NCI-H748 (cell line): ENCODE results near the gene VMP1.
"Not testable (repeated sequence)": the region's sequence is repeated elsewhere in the genome, so short reads cannot be mapped to it uniquely, and the experiment has no call there.

ENCODE experiments used
- DNase-seq: peaks from one replicate; lab custom pipeline; 2025; ENCODE audit not compliant: unreplicated experiment; lab: John Stamatoyannopoulos, UW

Gene VMP1

GRCh38 chr17:59753522-59754467 lies 46.3 kb downstream of the VMP1 start:
- DNase-seq: peak; percentile 78

DNA sequence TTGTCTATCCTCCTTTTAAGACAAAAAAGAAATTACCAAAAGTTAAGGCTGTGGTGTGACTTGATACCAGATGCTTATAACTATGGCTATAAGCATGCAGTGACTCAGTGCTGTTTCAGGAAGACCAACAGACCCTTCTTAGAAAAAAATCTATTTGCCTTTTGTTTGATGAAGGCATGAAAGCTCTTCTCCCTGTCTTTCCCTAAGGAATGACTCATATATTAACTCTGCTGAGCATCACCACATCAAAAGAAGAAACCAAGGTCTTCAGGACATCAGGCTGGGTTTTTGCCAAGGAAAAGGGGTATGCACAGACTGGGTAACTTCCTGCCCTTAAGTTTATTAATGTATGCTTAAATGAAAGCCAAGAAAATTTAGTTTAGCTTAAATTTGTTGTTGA lies 47.1 kb downstream of the VMP1 start:
- DNase-seq: no peak

DNA sequence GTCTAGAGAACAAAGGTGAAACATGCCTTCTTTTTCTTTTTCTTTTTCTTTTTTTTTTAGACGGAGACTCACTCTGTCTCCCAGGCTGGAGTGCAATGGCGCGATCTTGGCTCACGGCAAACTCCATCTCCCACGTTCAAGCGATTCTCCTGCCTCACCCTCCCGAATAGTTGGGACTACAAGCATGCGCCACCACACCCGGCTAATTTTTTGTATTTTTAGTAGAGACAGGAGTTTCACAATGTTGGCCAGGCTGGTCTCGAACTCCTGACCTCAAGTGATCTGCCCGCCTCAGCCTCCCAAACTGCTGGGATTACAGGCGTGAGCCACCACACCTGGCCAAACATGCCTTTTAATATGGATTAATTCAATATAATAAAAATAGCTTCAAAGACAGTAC lies 47.6 kb downstream of the VMP1 start:
- DNase-seq: not testable (repeated sequence)

DNA sequence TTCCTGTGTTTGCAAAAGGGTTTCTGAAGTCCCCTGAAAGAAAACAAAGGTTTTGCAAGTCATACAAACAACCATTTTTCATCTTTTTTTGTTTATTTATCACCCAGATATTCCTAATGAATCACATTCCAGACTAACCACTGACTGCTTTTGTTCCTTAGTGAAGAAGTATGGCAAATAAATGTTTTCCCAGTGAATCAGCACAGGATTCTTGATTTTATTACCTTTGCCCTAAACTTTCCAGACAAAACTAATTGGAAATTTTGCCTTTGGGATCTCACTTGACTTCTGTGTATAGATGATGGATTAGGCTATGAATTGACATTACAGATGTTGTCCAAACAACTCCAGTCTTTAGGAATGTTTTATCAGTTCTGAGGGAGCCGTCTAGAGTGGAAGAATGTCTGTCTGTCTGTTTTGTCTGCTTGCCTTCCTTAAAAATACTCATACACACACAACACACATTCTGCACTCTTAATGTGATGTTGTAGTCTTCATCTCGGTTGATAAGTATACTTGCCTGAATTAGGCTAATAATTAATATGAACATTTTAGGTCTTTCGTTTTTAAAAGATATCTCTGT lies 48.9 kb downstream of the VMP1 start:
- DNase-seq: no peak

- DNase-seq: no peak
Measured at GRCh38 chr17:59757043-59757442, 49.6 kb downstream of the VMP1 start.

DNA sequence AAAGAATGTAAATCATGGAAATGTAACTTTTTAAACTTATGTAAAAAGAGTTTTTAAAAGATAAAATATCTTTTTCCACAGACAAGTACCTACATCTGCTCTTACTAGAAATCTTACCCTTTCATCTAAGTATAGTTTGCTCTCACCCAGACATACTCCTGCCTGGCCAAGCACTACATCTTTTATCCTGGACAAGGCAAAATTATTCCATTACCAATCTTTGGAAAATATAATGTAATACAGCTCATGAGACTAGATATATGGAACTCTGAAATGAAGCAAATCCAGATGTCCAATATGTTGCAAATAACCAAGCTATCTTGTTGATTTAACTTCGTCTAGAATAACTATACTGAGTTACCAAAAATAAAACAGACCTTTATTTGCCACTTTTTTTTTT lies 50.0 kb downstream of the VMP1 start:
- no peak for DNase-seq

DNA sequence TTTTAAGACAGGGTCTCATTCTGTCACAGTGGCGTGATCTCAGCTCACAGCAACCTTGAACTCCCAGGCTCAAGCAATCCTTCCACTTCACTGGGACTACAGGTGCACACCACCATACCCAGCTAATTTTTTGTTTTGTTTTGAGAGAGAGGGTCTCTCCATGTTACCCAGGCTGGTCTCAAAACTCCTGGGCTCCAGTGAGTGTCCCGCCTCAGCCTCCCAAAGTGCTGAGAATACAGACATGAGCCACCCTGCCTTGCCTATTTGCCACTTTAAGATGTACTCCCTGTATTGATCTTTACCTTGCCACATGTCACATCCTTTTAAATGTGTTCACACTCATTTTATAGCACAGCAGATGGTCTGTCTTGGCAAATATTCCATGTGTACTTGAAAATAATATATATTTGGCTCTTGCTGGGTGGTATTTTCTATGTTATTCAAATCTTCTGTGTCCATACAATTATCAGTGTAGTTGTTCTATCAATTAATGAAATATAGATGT lies 50.5 kb downstream of the VMP1 start:
- DNase-seq: no peak

- not testable (repeated sequence) for DNase-seq
Measured at GRCh38 chr17:59758998-59759651, 51.7 kb downstream of the VMP1 start.

DNA sequence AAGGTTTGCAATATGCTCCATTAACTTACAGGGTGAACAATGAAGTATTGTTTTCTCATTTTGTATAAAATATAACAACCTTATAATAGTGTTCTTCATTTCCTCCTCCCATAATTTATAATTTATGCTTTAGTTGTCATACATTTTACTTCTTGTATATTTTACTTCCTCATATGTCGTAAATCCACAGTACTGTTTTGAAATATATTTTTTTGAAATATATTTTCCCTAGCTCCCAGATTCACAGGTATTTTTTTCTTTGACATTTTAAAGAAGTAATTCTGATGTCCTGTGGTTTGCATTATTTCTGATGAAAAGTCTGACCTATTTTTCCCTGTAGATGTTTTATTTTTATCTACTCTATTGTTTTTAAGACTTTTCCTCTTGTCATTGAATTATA lies 52.7 kb downstream of the VMP1 start:
- no peak for DNase-seq

- DNase-seq: no peak
Measured at GRCh38 chr17:59761385-59762048, 54.1 kb downstream of the VMP1 start.

DNA sequence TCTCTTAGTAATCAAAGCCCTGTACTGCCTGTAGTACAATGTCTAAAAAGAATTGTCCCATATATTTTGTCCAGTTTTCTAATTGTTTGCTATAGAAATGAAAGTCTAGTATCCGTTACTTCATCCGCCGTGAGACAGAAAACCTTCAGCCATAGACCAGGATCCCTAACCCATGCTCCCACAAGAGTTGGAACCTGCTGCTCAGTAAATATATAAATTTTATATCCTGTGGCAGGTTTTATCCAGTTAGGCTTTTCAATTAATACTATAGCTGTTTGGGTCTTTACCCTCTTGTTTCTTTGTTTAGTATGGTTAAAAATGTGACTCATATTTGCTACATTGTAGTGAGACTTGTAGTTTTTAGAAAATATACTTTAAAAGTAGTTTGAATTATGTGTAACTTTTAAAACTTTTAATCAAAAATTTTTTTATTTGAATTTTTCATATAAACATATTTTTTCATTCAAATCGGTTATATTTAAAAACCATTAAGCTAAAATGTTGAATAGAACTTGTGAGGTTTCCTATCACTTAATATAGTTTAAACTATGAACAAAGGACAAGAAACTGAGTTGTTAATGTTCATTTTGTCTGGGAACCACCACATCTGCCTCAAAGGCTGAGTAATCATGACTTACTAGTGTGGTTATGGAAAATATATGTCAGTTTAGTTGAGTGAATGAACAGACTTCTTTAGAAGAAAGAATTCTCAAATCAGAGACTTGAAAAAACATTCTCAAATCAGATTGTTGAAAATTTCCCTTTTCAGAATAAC lies 54.8 kb downstream of the VMP1 start:
- no peak for DNase-seq

DNA sequence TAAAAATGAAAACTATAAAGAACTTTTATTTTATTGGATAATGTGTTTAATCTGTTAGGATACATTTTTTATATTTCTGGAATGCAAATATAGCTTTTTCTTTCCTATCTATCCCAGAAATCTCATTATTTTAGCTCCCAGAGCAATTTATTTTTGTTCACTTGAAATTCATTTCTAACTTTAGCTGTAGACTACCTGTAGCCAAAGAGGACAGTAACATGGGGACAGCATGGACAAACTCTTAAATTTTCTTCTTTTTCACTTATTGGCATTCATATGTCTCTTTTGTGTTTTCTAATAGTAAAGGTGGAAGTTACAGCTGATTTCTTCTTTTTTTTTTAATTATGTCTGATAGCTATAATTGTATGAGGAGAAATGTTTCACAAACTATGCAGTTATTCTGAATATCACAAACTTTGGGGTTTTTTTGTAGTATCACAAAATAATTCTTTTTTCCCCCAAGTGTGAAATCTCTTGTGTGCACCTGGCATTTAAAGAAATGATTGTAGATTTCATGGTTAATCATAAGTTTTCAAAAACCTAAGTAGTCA lies 55.4 kb downstream of the VMP1 start:
- no peak for DNase-seq

DNA sequence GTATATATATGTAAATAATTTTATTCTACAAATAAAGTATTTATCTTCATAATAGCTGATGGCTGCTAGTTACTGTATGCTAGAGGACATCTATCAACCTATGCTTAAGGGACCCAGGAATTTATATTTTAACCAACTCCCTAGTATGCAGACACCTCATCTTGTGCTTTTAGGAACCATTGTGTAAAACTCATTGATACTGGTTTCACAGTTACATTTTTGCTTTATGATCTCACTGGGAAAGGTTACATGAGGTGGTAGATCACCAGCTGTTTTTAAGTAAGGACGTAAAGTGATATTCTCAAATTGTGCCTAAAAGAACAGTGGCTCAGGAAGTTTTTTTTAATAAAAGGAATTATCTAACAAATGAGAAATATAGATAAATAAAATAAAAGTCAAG lies 56.4 kb downstream of the VMP1 start:
- no peak for DNase-seq

DNA sequence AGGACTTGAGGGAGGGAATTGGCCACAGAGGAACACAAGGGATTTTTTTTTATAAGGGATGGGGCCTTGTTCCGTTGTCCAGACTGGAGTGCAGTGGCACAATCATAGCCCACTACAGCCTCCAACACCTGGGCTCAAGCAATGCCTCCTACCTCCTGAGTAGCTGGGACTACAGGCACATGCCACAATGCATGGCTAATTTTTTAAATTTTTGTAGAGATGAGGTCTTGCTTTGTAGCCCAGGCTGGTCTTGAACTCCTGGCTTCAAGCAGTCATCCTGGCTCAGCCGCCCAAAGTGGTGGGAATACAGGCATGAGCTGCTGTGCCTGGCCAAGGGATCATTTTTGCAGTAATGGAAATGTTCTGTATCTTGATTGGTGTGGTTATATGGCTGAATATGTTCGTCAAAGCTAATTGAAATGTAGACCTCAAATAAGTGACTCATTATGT lies 56.9 kb downstream of the VMP1 start:
- no peak for DNase-seq

DNA sequence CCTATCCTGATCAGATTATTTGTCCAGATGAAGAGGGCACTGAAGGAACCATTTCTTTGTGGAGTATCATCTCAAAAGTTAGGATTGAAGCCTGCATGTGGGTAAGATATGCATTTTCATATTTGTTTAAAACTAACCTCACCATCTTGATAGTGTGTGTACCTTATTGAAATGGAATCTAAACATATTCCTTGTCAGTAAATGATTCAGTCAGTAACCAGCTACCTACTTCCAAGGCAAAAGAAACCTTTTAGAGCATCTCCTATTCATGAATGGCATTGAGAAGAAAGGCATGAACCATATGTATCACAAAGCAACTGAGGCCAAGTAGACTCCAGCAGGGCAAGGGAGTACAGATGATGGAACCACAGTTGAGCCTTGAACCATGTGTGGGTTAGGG lies 57.6 kb downstream of the VMP1 start:
- DNase-seq: no peak

DNA sequence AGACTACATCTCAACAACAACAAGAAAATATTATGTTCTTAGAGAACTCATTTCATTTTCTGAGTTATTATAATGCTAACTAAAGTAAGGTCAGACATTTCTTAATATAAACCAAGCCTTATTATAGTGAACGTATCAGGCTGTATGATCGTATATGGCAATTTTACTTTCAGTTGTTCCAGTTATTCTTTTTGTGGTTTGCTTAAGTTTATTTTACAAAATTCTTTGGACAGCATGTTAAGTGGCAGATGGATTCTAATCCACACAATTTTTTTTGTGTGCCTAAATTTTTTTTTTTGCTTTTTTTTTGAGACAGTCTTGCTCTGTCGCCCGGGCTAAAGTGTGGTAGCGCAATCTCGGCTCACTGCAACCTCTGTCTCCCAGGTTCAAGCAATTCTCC lies 59.0 kb downstream of the VMP1 start:
- no peak for DNase-seq

DNA sequence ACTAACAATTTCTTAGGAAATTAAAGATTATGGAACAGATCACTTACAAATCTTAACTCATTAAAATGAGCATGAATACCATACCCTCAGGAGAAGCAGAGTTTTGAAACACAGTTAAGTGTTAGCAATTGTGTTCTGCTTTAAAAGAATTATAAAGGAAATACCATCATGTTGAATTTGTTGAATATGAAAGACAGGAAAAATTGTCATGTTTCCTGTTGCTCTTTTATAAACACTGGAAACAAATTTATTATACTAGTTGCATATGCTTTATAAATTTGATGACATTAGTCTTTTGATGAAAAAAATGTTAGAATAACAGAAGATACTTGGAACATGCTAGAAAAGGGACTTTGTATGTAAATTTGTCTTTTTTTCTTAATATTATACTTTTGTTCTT lies 59.7 kb downstream of the VMP1 start:
- no peak for DNase-seq

- no peak for DNase-seq
Measured at GRCh38 chr17:59769887-59770286, 62.4 kb downstream of the VMP1 start.

DNA sequence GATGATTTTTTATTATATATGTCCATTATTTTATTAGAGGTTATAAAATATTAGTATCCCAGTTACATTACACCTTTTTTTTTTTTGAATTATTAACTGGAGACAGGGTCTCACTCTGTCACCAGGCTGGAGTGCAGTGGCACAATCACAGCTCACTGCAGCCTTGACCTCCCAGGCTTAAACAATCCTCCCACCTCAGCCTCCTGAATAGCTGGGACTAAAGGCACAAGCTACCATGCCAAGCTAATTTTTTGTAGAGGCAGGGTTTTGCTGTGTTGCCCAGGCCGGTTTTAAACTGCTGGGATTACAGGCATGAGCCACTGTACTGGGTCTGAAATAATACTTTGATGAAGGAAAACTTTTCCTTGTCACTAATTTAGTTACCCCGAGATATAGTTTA lies 63.6 kb downstream of the VMP1 start:
- no peak for DNase-seq

- no peak for DNase-seq
Measured at GRCh38 chr17:59775786-59776350, 68.4 kb downstream of the VMP1 start.
